ENCODE results near the gene ASCC1. TPM values are rescaled to one million over a fixed set of nuclear protein-coding genes. Genes with fewer than 3 reads are reported as not detected.

The ASCC1 gene
- total and polyA plus RNA-seq, 2 experiments from 2014 or later: 13.7 to 37.2 TPM

DNA sequence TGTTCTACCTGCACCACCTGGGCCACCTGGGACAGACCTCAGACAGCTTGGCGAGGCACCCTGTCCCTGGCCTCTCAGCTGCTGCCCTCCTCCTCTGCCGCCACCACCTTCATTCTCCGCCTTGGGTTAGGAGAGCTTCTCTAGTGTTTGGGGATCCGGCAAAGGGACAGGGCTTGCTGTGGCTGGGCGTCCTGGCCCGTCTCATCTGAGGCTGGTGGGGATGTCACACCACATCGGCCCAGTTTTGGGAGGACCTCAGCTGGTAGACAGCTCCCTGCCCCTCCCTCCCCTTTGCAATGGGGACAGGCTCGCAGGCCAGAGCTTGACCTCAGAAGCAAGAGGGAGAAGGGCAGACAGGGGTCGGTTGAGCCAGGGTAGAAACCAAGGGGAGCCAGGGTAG, 154.1 kb downstream of the ASCC1 start (continued):
- TF ChIP-seq, protein P1, sequence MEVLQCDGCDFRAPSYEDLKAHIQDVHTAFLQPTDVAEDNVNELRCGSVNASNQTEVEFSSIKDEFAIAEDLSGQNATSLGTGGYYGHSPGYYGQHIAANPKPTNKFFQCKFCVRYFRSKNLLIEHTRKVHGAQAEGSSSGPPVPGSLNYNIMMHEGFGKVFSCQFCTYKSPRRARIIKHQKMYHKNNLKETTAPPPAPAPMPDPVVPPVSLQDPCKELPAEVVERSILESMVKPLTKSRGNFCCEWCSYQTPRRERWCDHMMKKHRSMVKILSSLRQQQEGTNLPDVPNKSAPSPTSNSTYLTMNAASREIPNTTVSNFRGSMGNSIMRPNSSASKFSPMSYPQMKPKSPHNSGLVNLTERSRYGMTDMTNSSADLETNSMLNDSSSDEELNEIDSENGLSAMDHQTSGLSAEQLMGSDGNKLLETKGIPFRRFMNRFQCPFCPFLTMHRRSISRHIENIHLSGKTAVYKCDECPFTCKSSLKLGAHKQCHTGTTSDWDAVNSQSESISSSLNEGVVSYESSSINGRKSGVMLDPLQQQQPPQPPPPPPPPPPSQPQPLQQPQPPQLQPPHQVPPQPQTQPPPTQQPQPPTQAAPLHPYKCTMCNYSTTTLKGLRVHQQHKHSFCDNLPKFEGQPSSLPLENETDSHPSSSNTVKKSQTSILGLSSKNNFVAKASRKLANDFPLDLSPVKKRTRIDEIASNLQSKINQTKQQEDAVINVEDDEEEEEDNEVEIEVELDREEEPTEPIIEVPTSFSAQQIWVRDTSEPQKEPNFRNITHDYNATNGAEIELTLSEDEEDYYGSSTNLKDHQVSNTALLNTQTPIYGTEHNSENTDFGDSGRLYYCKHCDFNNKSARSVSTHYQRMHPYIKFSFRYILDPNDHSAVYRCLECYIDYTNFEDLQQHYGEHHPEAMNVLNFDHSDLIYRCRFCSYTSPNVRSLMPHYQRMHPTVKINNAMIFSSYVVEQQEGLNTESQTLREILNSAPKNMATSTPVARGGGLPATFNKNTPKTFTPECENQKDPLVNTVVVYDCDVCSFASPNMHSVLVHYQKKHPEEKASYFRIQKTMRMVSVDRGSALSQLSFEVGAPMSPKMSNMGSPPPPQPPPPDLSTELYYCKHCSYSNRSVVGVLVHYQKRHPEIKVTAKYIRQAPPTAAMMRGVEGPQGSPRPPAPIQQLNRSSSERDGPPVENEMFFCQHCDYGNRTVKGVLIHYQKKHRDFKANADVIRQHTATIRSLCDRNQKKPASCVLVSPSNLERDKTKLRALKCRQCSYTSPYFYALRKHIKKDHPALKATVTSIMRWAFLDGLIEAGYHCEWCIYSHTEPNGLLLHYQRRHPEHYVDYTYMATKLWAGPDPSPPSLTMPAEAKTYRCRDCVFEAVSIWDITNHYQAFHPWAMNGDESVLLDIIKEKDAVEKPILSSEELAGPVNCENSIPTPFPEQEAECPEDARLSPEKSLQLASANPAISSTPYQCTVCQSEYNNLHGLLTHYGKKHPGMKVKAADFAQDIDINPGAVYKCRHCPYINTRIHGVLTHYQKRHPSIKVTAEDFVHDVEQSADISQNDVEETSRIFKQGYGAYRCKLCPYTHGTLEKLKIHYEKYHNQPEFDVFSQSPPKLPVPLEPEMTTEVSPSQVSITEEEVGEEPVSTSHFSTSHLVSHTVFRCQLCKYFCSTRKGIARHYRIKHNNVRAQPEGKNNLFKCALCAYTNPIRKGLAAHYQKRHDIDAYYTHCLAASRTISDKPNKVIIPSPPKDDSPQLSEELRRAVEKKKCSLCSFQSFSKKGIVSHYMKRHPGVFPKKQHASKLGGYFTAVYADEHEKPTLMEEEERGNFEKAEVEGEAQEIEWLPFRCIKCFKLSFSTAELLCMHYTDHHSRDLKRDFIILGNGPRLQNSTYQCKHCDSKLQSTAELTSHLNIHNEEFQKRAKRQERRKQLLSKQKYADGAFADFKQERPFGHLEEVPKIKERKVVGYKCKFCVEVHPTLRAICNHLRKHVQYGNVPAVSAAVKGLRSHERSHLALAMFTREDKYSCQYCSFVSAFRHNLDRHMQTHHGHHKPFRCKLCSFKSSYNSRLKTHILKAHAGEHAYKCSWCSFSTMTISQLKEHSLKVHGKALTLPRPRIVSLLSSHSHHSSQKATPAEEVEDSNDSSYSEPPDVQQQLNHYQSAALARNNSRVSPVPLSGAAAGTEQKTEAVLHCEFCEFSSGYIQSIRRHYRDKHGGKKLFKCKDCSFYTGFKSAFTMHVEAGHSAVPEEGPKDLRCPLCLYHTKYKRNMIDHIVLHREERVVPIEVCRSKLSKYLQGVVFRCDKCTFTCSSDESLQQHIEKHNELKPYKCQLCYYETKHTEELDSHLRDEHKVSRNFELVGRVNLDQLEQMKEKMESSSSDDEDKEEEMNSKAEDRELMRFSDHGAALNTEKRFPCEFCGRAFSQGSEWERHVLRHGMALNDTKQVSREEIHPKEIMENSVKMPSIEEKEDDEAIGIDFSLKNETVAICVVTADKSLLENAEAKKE (CRISPR knock-in tag; IDR thresholded peaks at IDR 0.05): no peak
- no peak for TF ChIP-seq EZH2phosphoT487 (IDR thresholded peaks at IDR 0.05; ENCODE audit: unreplicated experiment)
- TF ChIP-seq, protein P2, sequence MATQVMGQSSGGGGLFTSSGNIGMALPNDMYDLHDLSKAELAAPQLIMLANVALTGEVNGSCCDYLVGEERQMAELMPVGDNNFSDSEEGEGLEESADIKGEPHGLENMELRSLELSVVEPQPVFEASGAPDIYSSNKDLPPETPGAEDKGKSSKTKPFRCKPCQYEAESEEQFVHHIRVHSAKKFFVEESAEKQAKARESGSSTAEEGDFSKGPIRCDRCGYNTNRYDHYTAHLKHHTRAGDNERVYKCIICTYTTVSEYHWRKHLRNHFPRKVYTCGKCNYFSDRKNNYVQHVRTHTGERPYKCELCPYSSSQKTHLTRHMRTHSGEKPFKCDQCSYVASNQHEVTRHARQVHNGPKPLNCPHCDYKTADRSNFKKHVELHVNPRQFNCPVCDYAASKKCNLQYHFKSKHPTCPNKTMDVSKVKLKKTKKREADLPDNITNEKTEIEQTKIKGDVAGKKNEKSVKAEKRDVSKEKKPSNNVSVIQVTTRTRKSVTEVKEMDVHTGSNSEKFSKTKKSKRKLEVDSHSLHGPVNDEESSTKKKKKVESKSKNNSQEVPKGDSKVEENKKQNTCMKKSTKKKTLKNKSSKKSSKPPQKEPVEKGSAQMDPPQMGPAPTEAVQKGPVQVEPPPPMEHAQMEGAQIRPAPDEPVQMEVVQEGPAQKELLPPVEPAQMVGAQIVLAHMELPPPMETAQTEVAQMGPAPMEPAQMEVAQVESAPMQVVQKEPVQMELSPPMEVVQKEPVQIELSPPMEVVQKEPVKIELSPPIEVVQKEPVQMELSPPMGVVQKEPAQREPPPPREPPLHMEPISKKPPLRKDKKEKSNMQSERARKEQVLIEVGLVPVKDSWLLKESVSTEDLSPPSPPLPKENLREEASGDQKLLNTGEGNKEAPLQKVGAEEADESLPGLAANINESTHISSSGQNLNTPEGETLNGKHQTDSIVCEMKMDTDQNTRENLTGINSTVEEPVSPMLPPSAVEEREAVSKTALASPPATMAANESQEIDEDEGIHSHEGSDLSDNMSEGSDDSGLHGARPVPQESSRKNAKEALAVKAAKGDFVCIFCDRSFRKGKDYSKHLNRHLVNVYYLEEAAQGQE (IDR thresholded peaks at IDR 0.05; ENCODE audit: unreplicated experiment): no peak
- no peak for TF ChIP-seq ZNF114 (CRISPR knock-in tag; IDR thresholded peaks at IDR 0.05)
- no peak for TF ChIP-seq JUNB (IDR thresholded peaks at IDR 0.05; ENCODE audit: unreplicated experiment)
- TF ChIP-seq, protein P3, sequence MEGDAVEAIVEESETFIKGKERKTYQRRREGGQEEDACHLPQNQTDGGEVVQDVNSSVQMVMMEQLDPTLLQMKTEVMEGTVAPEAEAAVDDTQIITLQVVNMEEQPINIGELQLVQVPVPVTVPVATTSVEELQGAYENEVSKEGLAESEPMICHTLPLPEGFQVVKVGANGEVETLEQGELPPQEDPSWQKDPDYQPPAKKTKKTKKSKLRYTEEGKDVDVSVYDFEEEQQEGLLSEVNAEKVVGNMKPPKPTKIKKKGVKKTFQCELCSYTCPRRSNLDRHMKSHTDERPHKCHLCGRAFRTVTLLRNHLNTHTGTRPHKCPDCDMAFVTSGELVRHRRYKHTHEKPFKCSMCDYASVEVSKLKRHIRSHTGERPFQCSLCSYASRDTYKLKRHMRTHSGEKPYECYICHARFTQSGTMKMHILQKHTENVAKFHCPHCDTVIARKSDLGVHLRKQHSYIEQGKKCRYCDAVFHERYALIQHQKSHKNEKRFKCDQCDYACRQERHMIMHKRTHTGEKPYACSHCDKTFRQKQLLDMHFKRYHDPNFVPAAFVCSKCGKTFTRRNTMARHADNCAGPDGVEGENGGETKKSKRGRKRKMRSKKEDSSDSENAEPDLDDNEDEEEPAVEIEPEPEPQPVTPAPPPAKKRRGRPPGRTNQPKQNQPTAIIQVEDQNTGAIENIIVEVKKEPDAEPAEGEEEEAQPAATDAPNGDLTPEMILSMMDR (conservative IDR thresholded peaks at IDR 0.05; ENCODE audit: low read depth in 2 of 2): no peak

Measured in GM23338 (cell line).